Nephron (organoid): ENCODE measurements around the gene TMEM256.

ENCODE experiments used
- H3K27ac Mint-ChIP-seq, 3 experiments: 2 replicates each; pipeline ENCODE4 v1.8.0; 2020; ENCODE audit warnings: mixed read lengths in 3 of 3, mild to moderate bottlenecking in 2 of 3, moderate library complexity in 1 of 3
- H3K27me3 Mint-ChIP-seq: 2 replicates; pipeline ENCODE4 v1.8.0; 2021; ENCODE audit warnings: low read depth, mild to moderate bottlenecking, moderate library complexity, mixed read lengths
- H3K36me3 Mint-ChIP-seq: 2 replicates; pipeline ENCODE4 v1.8.0; 2020; ENCODE audit warnings: low read depth, mixed read lengths
- H3K4me1 Mint-ChIP-seq: 2 replicates; pipeline ENCODE4 v1.8.0; 2020; ENCODE audit warnings: mixed read lengths
- H3K4me3 Mint-ChIP-seq, 3 experiments: 2 replicates each; pipeline ENCODE4 v1.8.0; 2020; ENCODE audit warnings: mild to moderate bottlenecking in 3 of 3, mixed read lengths in 3 of 3, moderate library complexity in 2 of 3
- H3K9me3 Mint-ChIP-seq: 2 replicates; pipeline ENCODE4 v1.8.0; 2020; ENCODE audit warnings: mixed read lengths
- CTCF ChIP-seq, 3 experiments: fragments of 200-600 bp; sonication (generic); IDR thresholded peaks; one replicate each; pipeline ENCODE4 v1.5.0; 2021; ENCODE audit warnings: antibody characterized with exemption in 3 of 3; ENCODE audit not compliant: unreplicated experiment in 3 of 3

TMEM256 gene

GRCh38 chr17:7438656-7439460 lies 35.0 kb upstream of the TMEM256 start:
- H3K9me3 Mint-ChIP-seq = no peaks in the 10 kb centered on the region
- TF ChIP-seq CTCF (IDR thresholded peaks at IDR 0.05; ENCODE audit: unreplicated experiment in 3 of 3) = no peak
- peaks cover 59% of the 10 kb centered on the region for H3K4me1 Mint-ChIP-seq
- H3K36me3 Mint-ChIP-seq = no peaks in the 10 kb centered on the region
- H3K27ac Mint-ChIP-seq = peak overlapping the region; percentile 82 to 90 (median 84)
- H3K27me3 Mint-ChIP-seq = peaks cover 22% of the 10 kb centered on the region
- peak overlapping the region; percentile 87 to 92 (median 91) for H3K4me3 Mint-ChIP-seq

GRCh38 chr17:7437950-7438614 lies 34.2 kb upstream of the TMEM256 start:
- no peaks in the 10 kb centered on the region for H3K9me3 Mint-ChIP-seq
- no peaks in the 10 kb centered on the region for H3K36me3 Mint-ChIP-seq
- H3K4me1 Mint-ChIP-seq = peaks cover 51% of the 10 kb centered on the region
- H3K27ac Mint-ChIP-seq = peak overlapping the region; percentile 89 to 97 (median 90)
- H3K27me3 Mint-ChIP-seq = peaks cover 22% of the 10 kb centered on the region
- no peak for TF ChIP-seq CTCF (IDR thresholded peaks at IDR 0.05; ENCODE audit: unreplicated experiment in 3 of 3)
- H3K4me3 Mint-ChIP-seq = peak overlapping the region; percentile 87 to 92 (median 91)

- Mint-ChIP-seq H3K36me3 (no peaks in the 10 kb centered on the region), H3K27ac (peak overlapping the region; percentile 89 to 97 (median 90)), H3K9me3 (no peaks in the 10 kb centered on the region), H3K27me3 (peaks cover 22% of the 10 kb centered on the region), H3K4me1 (peaks cover 48% of the 10 kb centered on the region), H3K4me3 (peak overlapping the region; percentile 87 to 92 (median 91))
- TF ChIP-seq CTCF (IDR thresholded peaks at IDR 0.05; ENCODE audit: unreplicated experiment in 3 of 3) = no peak
Observed at GRCh38 chr17:7437369-7437863, 33.5 kb upstream of the TMEM256 start.

- H3K4me1 Mint-ChIP-seq = peaks cover 42% of the 10 kb centered on the region
Observed at GRCh38 chr17:7436556-7437368, 32.9 kb upstream of the TMEM256 start.

More at GRCh38 chr17:7436556-7437368, 32.9 kb upstream of the TMEM256 start:
- peaks cover 22% of the 10 kb centered on the region for H3K27me3 Mint-ChIP-seq
- no peaks in the 10 kb centered on the region for H3K36me3 Mint-ChIP-seq
- H3K27ac Mint-ChIP-seq = peak overlapping the region in 2 of 3 experiments; percentile 53 to 85
- H3K9me3 Mint-ChIP-seq = no peaks in the 10 kb centered on the region
- peak; percentile 70 to 91 (median 72) for TF ChIP-seq CTCF (IDR thresholded peaks at IDR 0.05; ENCODE audit: unreplicated experiment in 3 of 3)
- H3K4me3 Mint-ChIP-seq = peak overlapping the region; percentile 87 to 92 (median 91)
